Thoracic aorta (tissue), 2 donors: ENCODE data around the gene MYO6. TPM values are rescaled to one million over a fixed set of nuclear protein-coding genes. Genes with fewer than 3 reads are reported as not detected.

Experiments used
- ATAC-seq: fragments of 150-250 bp; one replicate; pipeline ENCODE4 v1.8.0; 2017; ENCODE audit warnings: low read depth; ENCODE audit not compliant: insufficient number of reproducible peaks, low FRiP score
- DNase-seq: peaks from one replicate; pipeline ENCODE4 v3.0.0-alpha.2; 2020; ENCODE audit warnings: low spot score
- H3K27ac ChIP-seq, 2 donors: fragments of 200-600 bp; sonication (generic); 1 replicate in 1 of 2; 2 replicates in 1 of 2; pipeline ENCODE4 v1.5.1; 2016; ENCODE audit warnings: mild to moderate bottlenecking in 2 of 2, moderate library complexity in 2 of 2
- H3K27me3 ChIP-seq: fragments of 200-600 bp; sonication (generic); replicated peaks from 2 replicates; pipeline ENCODE4 v1.6.0; 2016; ENCODE audit warnings: mild to moderate bottlenecking; ENCODE audit not compliant: insufficient read depth
- H3K36me3 ChIP-seq: fragments of 200-600 bp; sonication (generic); one replicate; pipeline ENCODE4 v1.5.1; 2016
- H3K4me1 ChIP-seq, 2 donors: fragments of 200-600 bp; sonication (generic); 1 replicate in 1 of 2; 2 replicates in 1 of 2; pipeline versions ENCODE4 v1.5.1 to v1.6.0; 2016; ENCODE audit warnings: low read depth in 2 of 2, mild to moderate bottlenecking in 1 of 2; ENCODE audit not compliant: control insufficient read depth in 1 of 2
- H3K4me3 ChIP-seq: fragments of 200-600 bp; sonication (generic); 2 replicates; pipeline ENCODE4 v1.5.1; 2016; ENCODE audit warnings: mild to moderate bottlenecking
- H3K9me3 ChIP-seq: fragments of 200-600 bp; sonication (generic); 2 replicates; pipeline ENCODE4 v1.5.1; 2016
- total RNA-seq, 2 donors: library from RNA; depleted of rRNA; stranded (reverse); fragments of >200 nt; gene quantifications; one replicate each; pipeline versions ENCODE4 v1.1.0 to v1.2.3, GENCODE V29; 2016
- TF ChIP-seq, protein P1 (sequence below): fragments of 200-600 bp; sonication (generic); IDR thresholded peaks from one replicate; pipeline ENCODE4 v1.5.1; 2019; ENCODE audit warnings: antibody characterized with exemption

MYO6 gene
- total RNA-seq, 2 donors from 2014 or later = 23.8 to 30.1 TPM

DNA sequence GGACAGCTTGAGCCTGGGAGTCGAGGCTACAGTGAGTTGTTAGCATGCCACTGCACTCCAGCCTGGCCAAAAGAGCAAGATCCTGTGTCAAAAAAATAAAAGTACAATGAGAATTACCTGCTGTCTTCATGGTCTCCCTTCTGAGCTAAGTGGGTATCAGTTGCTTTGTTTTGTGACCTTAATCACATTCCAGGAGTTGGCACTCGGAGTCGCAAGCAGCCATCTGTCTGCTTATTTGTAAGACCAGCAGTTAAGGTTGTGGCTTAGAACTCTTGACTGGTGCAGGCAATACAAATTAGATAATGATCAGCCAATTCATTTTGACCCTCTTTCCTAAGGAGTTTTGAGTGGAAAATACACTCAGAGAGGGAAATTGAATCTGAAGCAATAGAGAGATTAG, 114.0 kb downstream of the MYO6 start:
- no peaks in the 10 kb centered on the region for H3K9me3 ChIP-seq
- TF ChIP-seq, protein P1, sequence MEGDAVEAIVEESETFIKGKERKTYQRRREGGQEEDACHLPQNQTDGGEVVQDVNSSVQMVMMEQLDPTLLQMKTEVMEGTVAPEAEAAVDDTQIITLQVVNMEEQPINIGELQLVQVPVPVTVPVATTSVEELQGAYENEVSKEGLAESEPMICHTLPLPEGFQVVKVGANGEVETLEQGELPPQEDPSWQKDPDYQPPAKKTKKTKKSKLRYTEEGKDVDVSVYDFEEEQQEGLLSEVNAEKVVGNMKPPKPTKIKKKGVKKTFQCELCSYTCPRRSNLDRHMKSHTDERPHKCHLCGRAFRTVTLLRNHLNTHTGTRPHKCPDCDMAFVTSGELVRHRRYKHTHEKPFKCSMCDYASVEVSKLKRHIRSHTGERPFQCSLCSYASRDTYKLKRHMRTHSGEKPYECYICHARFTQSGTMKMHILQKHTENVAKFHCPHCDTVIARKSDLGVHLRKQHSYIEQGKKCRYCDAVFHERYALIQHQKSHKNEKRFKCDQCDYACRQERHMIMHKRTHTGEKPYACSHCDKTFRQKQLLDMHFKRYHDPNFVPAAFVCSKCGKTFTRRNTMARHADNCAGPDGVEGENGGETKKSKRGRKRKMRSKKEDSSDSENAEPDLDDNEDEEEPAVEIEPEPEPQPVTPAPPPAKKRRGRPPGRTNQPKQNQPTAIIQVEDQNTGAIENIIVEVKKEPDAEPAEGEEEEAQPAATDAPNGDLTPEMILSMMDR = no peak
- no peak overlapping the region for H3K27ac ChIP-seq
- no peaks in the 10 kb centered on the region for H3K4me1 ChIP-seq
- H3K4me3 ChIP-seq = no peak overlapping the region
- ATAC-seq (no peak), DNase-seq (no peak)
- H3K36me3 ChIP-seq = peaks cover 11% of the 10 kb centered on the region
- H3K27me3 ChIP-seq = no peaks in the 10 kb centered on the region

DNA sequence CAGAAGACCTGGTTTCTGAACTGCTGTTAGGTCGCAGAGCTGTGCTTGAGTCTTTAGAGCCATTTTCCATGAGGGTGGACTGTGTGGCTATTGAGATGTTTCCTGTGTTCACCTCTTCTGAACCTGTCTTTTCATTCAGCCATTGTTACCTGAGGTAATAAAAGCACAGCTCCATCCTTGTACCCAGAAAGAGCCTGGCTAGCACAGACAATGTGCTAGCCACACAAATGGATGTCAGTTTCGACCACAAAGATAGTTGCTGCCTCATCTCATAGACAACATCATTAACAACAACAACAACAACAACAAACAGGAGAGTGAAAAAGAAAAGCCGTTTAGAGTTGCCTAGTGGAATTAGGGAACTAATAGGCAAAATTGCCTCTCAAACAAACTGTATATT, 114.7 kb downstream of the MYO6 start:
- Histone ChIP-seq H3K27me3 (no peaks in the 10 kb centered on the region), H3K4me1 (peaks cover 3 to 4% of the 10 kb centered on the region in 2 donors), H3K36me3 (peaks cover 11% of the 10 kb centered on the region), H3K4me3 (no peak overlapping the region), H3K9me3 (no peaks in the 10 kb centered on the region), H3K27ac (no peak overlapping the region)
- TF ChIP-seq, protein P1 = no peak
- ATAC-seq = no peak
- DNase-seq = no peak

DNA sequence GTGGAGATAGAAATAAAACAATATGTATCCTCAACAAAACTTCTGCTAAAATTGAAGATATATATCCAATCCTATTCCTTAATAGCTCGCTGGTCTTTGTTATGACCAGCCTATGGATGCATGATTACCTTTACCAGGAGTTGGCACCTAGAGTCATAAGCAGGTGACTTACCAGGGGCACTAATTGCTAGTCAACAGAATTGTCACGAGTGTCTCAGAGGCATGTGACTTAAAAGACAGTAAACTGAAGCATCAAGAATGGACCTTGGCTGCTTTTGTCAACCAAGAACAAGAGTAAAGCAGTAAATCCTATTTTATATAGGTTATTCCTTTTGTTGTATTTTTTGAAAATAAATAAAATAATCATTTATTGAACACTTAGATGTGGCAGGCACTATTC, 115.4 kb downstream of the MYO6 start:
- Histone ChIP-seq H3K4me1 (peaks cover 8 to 9% of the 10 kb centered on the region in 2 donors), H3K4me3 (no peak overlapping the region), H3K27me3 (no peaks in the 10 kb centered on the region), H3K27ac (no peak overlapping the region), H3K36me3 (peaks cover 11% of the 10 kb centered on the region), H3K9me3 (no peaks in the 10 kb centered on the region)
- ATAC-seq (no peak), DNase-seq (no peak)
- TF ChIP-seq, protein P1 = no peak

DNA sequence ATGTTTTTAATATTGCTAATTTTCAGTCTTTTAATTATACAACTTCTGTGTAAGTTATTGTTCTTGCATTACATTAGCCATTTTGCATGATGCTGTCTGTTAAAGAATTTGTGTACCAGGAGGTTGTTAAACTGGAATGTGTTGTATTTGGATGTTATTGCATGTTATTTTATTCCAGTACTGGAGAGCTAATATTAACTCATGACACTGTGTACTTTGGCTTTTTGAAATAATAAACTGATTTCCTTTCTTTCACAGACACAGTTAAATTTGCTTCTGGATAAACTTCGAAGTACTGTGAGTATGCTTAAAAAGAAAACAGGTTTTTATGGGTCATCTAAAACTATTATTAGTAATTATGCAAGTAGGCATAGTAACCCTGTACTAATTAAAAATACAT, 121.3 kb downstream of the MYO6 start:
- TF ChIP-seq, protein P1 = no peak
- Histone ChIP-seq H3K4me1 (peaks cover 21 to 25% of the 10 kb centered on the region in 2 donors), H3K27ac (no peak overlapping the region), H3K27me3 (no peaks in the 10 kb centered on the region), H3K4me3 (peak overlapping the region; percentile 19), H3K9me3 (no peaks in the 10 kb centered on the region), H3K36me3 (no peaks in the 10 kb centered on the region)
- DNase-seq = no peak
- no peak for ATAC-seq

DNA sequence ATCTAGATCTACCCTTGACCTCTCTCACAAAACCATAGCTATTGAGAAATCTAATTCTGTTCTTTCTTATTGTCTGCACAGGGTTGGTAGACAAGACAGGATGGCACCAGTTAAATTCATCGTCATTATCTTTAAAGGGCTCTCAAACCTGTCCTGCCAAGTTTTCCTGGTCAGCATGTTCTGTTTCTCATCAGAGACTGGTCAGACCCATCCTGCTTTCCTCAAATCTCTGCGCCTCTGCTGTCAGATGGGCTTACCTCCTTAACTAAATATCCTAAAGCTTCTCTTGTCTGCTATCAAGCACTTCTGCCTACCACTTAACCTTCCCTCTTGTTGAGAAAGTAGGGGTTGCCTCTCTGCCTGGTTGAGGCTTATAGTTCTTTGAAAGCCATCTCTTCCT, 125.2 kb downstream of the MYO6 start:
- H3K27ac ChIP-seq = no peak overlapping the region
- no peak overlapping the region for H3K4me3 ChIP-seq
- H3K9me3 ChIP-seq = no peaks in the 10 kb centered on the region
- no peak for DNase-seq
- no peak for ATAC-seq
- H3K36me3 ChIP-seq = no peaks in the 10 kb centered on the region
- H3K27me3 ChIP-seq = no peaks in the 10 kb centered on the region
- TF ChIP-seq, protein P1 = no peak
- H3K4me1 ChIP-seq = peaks cover 12 to 34% of the 10 kb centered on the region in 2 donors
